GM12878 (cell line): ENCODE results near the gene SPATA31C1. TPM values are rescaled to one million over a fixed set of nuclear protein-coding genes. Genes with fewer than 3 reads are reported as not detected.

Experiments
- ATAC-seq: fragments of 200-7000 bp; cut with Tn5 transposase; 3 replicates; pipeline ENCODE4 v1.9.1; 2020; ENCODE audit warnings: mild to moderate bottlenecking, moderate library complexity
- BruUV-seq: library from RNA; stranded (reverse); fragments of 400-500 nt; replicated peaks from 2 replicates; lab custom pipeline; 2021; lab: Mats Ljungman, UMichigan
- CTCF ChIA-PET: fragments of 300-600 bp; sonication (Branson Sonifier 250); formaldehyde crosslinking; extraction: SDS; loops from one replicate; lab custom pipeline; 2021; ENCODE audit warnings: inconsistent platforms; lab: Yijun Ruan, JAX
- POLR2A ChIA-PET: fragments of 350-600 bp; formaldehyde crosslinking; extraction: SDS; loops from one replicate; lab custom pipeline; 2021; ENCODE audit warnings: inconsistent platforms; lab: Charles Lee
- RAD21 ChIA-PET: fragments of 300-600 bp; sonication (Branson Sonifier 250); formaldehyde crosslinking; loops from one replicate; lab custom pipeline; 2023; ENCODE audit warnings: antibody characterized with exemption; ENCODE audit not compliant: unreplicated experiment; lab: Charles Lee
- SMC1A ChIA-PET: fragments of 300-600 bp; sonication (Branson Sonifier 250); formaldehyde crosslinking; loops from one replicate; lab custom pipeline; 2023; ENCODE audit not compliant: unreplicated experiment, uncharacterized antibody; lab: Charles Lee
- DNase-seq: peaks from one replicate; pipeline ENCODE4 v3.0.0-alpha.2; 2011; ENCODE audit warnings: low read depth, low spot score
- FAIRE-seq: peaks from 3 replicates; lab custom pipeline; 2011; peaks lifted over from hg19 to GRCh38; lab: Jason Lieb, UNC
- H2AFZ ChIP-seq: 2 replicates; pipeline ENCODE4 v1.6.0; 2011; ENCODE audit warnings: low read depth, low read length, control low read depth; ENCODE audit not compliant: control insufficient read depth
- H3K27ac ChIP-seq: 2 replicates; pipeline ENCODE4 v1.5.1; 2011; ENCODE audit warnings: control low read depth; ENCODE audit not compliant: control insufficient read depth, insufficient read depth
- H3K27me3 ChIP-seq, 2 experiments: replicated peaks in 1 of 2; 2 replicates each; pipeline versions ENCODE4 v1.6.0 to v1.6.1; 2011; ENCODE audit warnings: low read length in 1 of 2; ENCODE audit not compliant: control insufficient read depth in 2 of 2, insufficient read depth in 2 of 2
- H3K36me3 ChIP-seq, 2 experiments: 2 replicates each; pipeline ENCODE4 v1.5.1; 2011; ENCODE audit warnings: low read length in 1 of 2; ENCODE audit not compliant: control insufficient read depth in 2 of 2, insufficient read depth in 2 of 2
- H3K4me1 ChIP-seq: 2 replicates; pipeline ENCODE4 v1.6.1; 2011; ENCODE audit warnings: mild to moderate bottlenecking, low read length, moderate library complexity, mixed read lengths; ENCODE audit not compliant: control insufficient read depth, insufficient read depth
- H3K4me2 ChIP-seq: 2 replicates; pipeline ENCODE4 v1.6.0; 2011; ENCODE audit warnings: control low read depth; ENCODE audit not compliant: control insufficient read depth, insufficient read depth
- H3K4me3 ChIP-seq: fragments of 200-600 bp; sonication (generic); 2 replicates; pipeline ENCODE4 v1.5.1; 2016
- H3K79me2 ChIP-seq: 2 replicates; pipeline ENCODE4 v1.6.0; 2011; ENCODE audit warnings: low read length; ENCODE audit not compliant: control insufficient read depth, insufficient read depth
- H3K9ac ChIP-seq: 2 replicates; pipeline ENCODE4 v1.8.0; 2011; ENCODE audit warnings: low read length, control low read depth, mixed read lengths; ENCODE audit not compliant: control insufficient read depth, insufficient read depth
- H3K9me3 ChIP-seq: replicated peaks from 3 replicates; pipeline ENCODE4 v1.5.1; 2011; ENCODE audit warnings: mild to moderate bottlenecking, low read length; ENCODE audit not compliant: control insufficient read depth, insufficient read depth
- H4K20me1 ChIP-seq: 2 replicates; pipeline ENCODE4 v1.6.0; 2011; ENCODE audit not compliant: control insufficient read depth, insufficient read depth
- ATF7 ChIP-seq: fragments of 450-650 bp; IDR thresholded peaks from 2 replicates; pipeline ENCODE4 v1.6.1; 2016; ENCODE audit warnings: low read depth, mild to moderate bottlenecking
- BACH1 ChIP-seq: fragments of 450-650 bp; IDR thresholded peaks from 2 replicates; pipeline ENCODE4 v1.6.1; 2017; ENCODE audit warnings: mild to moderate bottlenecking, borderline replicate concordance
- BCL11A ChIP-seq: IDR thresholded peaks from 2 replicates; pipeline ENCODE4 v1.6.1; 2011; ENCODE audit warnings: low read depth, low read length
- BCL3 ChIP-seq: IDR thresholded peaks from 2 replicates; pipeline ENCODE4 v1.6.1; 2011; ENCODE audit warnings: borderline replicate concordance, low read depth, mild to moderate bottlenecking, moderate library complexity, low read length; ENCODE audit not compliant: insufficient read depth, poor library complexity, severe bottlenecking
- CREB1 ChIP-seq: IDR thresholded peaks from 2 replicates; pipeline ENCODE4 v1.6.1; 2012; ENCODE audit warnings: low read depth, mild to moderate bottlenecking, inconsistent platforms
- E2F4 ChIP-seq: IDR thresholded peaks from 2 replicates; pipeline ENCODE4 v1.6.1; 2012; ENCODE audit warnings: low read depth, low read length, improper control_type of control experiment
- E2F8 ChIP-seq: fragments of 450-650 bp; IDR thresholded peaks from 2 replicates; pipeline ENCODE4 v1.6.1; 2018; ENCODE audit warnings: mild to moderate bottlenecking, low read depth, moderate library complexity; ENCODE audit not compliant: partially characterized antibody
- EP300 ChIP-seq, 2 experiments: fragments of 150-350 bp in 1 of 2; IDR thresholded peaks; 2 replicates each; pipeline ENCODE4 v1.6.1; 2011 to 2012; ENCODE audit warnings: low read depth in 2 of 2, low read length in 2 of 2, borderline replicate concordance in 1 of 2, improper control_type of control experiment in 1 of 2, inconsistent platforms in 1 of 2; ENCODE audit not compliant: control insufficient read depth in 1 of 2
- EZH2 ChIP-seq: IDR thresholded peaks from 2 replicates; pipeline ENCODE4 v1.6.1; 2012; ENCODE audit warnings: low read depth, mild to moderate bottlenecking, control low read depth, inconsistent platforms, low read length, borderline replicate concordance; ENCODE audit not compliant: control insufficient read depth
- KDM1A ChIP-seq: fragments of 200-600 bp; sonication (generic); IDR thresholded peaks from 2 replicates; pipeline ENCODE4 v1.6.1; 2016; ENCODE audit warnings: borderline replicate concordance
- LARP7 ChIP-seq: fragments of 450-650 bp; IDR thresholded peaks from 2 replicates; pipeline ENCODE4 v1.6.1; 2017; ENCODE audit warnings: mild to moderate bottlenecking
- MEF2B ChIP-seq: fragments of 450-650 bp; IDR thresholded peaks from 2 replicates; pipeline ENCODE4 v1.6.1; 2018; ENCODE audit warnings: mild to moderate bottlenecking, moderate library complexity; ENCODE audit not compliant: partially characterized antibody, poor library complexity, severe bottlenecking
- POU2F2 ChIP-seq: IDR thresholded peaks from 3 replicates; pipeline ENCODE4 v1.6.1; 2011; ENCODE audit warnings: low read depth, mild to moderate bottlenecking, low read length, borderline replicate concordance
- SRF ChIP-seq, 2 experiments: IDR thresholded peaks; 2 replicates each; pipeline ENCODE4 v1.6.1; 2011; ENCODE audit warnings: low read depth in 2 of 2, low read length in 2 of 2, mild to moderate bottlenecking in 1 of 2, moderate library complexity in 1 of 2
- TCF3 ChIP-seq: IDR thresholded peaks from 2 replicates; pipeline ENCODE4 v1.6.1; 2012; ENCODE audit warnings: low read depth, mild to moderate bottlenecking, low read length, borderline replicate concordance; ENCODE audit not compliant: insufficient read depth
- WGBS: methylation state at CpG from one replicate; pipeline ENCODE4 v1.1.6; 2016; ENCODE audit warnings: low lambda C conversion rate; ENCODE audit not compliant: insufficient replicate concordance, insufficient coverage; ENCODE audit errors: missing lambda C conversion rate; 5-methylcytosine and 5-hydroxymethylcytosine counted together
- in situ Hi-C: fragments of 300-500 bp; cut with MboI; formaldehyde crosslinking; loops from 9 replicates; pipeline ENCODE4 v1.14.3; 2018; ENCODE audit warnings: mixed read lengths
- intact Hi-C: fragments of 100-400 bp; cut with micrococcal nuclease; formaldehyde crosslinking; loops from one replicate; pipeline ENCODE4 v1.14.2; 2022; ENCODE audit not compliant: unreplicated experiment
- polyA plus RNA-seq, 11 experiments: library from polyadenylated mRNA; depleted of rRNA in 4 of 11; unstranded in 6 of 11; stranded (reverse) in 5 of 11; fragments of >200 nt; fragmentation: Nextera tagmentation in 4 of 11; fragmentation: Illumina TruSeq in 1 of 11; extraction: Ambion mirVana in 4 of 11; extraction: Trizol in 1 of 11; gene quantifications; 1 replicate in 1 of 11; 2 replicates in 10 of 11; pipeline versions ENCODE4 v1.2.1 to v1.2.3, GENCODE V29; 2011 to 2016; ENCODE audit warnings: inconsistent platforms in 2 of 11, missing spikeins in 2 of 11, low read depth in 1 of 11
- total RNA-seq, 4 experiments: library from RNA; depleted of rRNA in 3 of 4; stranded (reverse); fragments of >200 nt in 3 of 4; fragmentation: Illumina TruSeq in 1 of 4; extraction: Trizol in 1 of 4; gene quantifications; 2 replicates each; pipeline versions ENCODE4 v1.2.1 to v1.2.3, GENCODE V29; 2013 to 2021

SPATA31C1 gene
- total and polyA plus RNA-seq, 10 of the 15 experiments (the other 5 are each of a cell fraction or from before 2014, with no cell fraction given) = not detected

GRCh38 chr9:87894998-87895625, 22.6 kb upstream of the SPATA31C1 start:
- in situ Hi-C loops (no loop called here), intact Hi-C loops (no loop called here)
- Histone ChIP-seq H3K27me3 (no peaks in the 10 kb centered on the region), H4K20me1 (no peaks in the 10 kb centered on the region), H3K4me1 (no peaks in the 10 kb centered on the region), H3K9me3 (no peaks in the 10 kb centered on the region), H3K4me3 (no peak overlapping the region), H2AFZ (no peak overlapping the region), H3K79me2 (no peaks in the 10 kb centered on the region), H3K4me2 (no peak overlapping the region), H3K27ac (no peak overlapping the region), H3K36me3 (no peaks in the 10 kb centered on the region), H3K9ac (no peak overlapping the region)
- BruUV-seq = no TSS peak
- ChIA-PET POLR2A (no interaction called here), SMC1A (no interaction called here), CTCF (no interaction called here), RAD21 (no interaction called here)
- FAIRE-seq = no peak
- 21% methylated on average over 4 of the region's 4 CpGs for WGBS
- DNase-seq = no peak
- ATAC-seq = no peak
- no peak for TF ChIP-seq CREB1
- no peak for TF ChIP-seq TCF3
- no peak for TF ChIP-seq LARP7
- TF ChIP-seq MEF2B = no peak
- no peak for TF ChIP-seq KDM1A
- no peak for TF ChIP-seq EZH2
- TF ChIP-seq E2F4 = no peak
- TF ChIP-seq POU2F2 = no peak
- TF ChIP-seq BACH1 = no peak
- TF ChIP-seq E2F8 = no peak
- no peak for TF ChIP-seq ATF7
- no peak for TF ChIP-seq BCL11A
- TF ChIP-seq EP300 (IDR thresholded peaks at IDR 0.05; ENCODE audit: borderline replicate concordance in 1 of 2, control insufficient read depth in 1 of 2, low read depth in 2 of 2, low read length in 2 of 2) = no peak
- TF ChIP-seq SRF (IDR thresholded peaks at IDR 0.05; ENCODE audit: low read depth in 2 of 2, low read length in 2 of 2) = no peak
- TF ChIP-seq BCL3 = no peak
